Adrenal gland (tissue), 12 donors: ENCODE results near the gene ARAF. TPM values are rescaled to one million over a fixed set of nuclear protein-coding genes. Genes with fewer than 3 reads are reported as not detected.

Experiments
- DNase-seq, 7 donors: peaks; one replicate each; pipeline ENCODE4 v3.0.0-alpha.2; 2019 to 2020
- H3K27ac ChIP-seq, 5 donors: fragments of 200-600 bp; sonication (generic) in 4 of 5; 1 replicate in 3 of 5; 2 replicates in 2 of 5; pipeline versions ENCODE4 v1.5.1 to v1.8.0; 2016 to 2020; ENCODE audit warnings: mild to moderate bottlenecking in 1 of 5
- H3K27me3 ChIP-seq: fragments of 200-600 bp; 2 replicates; pipeline ENCODE4 v1.8.0; 2021
- H3K36me3 ChIP-seq, 2 donors: fragments of 200-600 bp; replicated peaks in 1 of 2; 1 replicate in 1 of 2; 2 replicates in 1 of 2; pipeline versions ENCODE4 v1.5.1 to v1.8.0; 2018 to 2022
- H3K4me1 ChIP-seq, 2 donors: fragments of 200-600 bp; replicated peaks in 1 of 2; 1 replicate in 1 of 2; 2 replicates in 1 of 2; pipeline versions ENCODE4 v1.5.1 to v1.8.0; 2018 to 2021
- H3K4me3 ChIP-seq, 4 donors: fragments of 200-600 bp; sonication (generic) in 3 of 4; one replicate each; pipeline ENCODE4 v1.5.1; 2016 to 2018
- H3K9me3 ChIP-seq, 3 donors: fragments of 200-600 bp; sonication (generic) in 1 of 3; replicated peaks in 1 of 3; 1 replicate in 2 of 3; 2 replicates in 1 of 3; pipeline versions ENCODE4 v1.5.1 to v1.8.0; 2016 to 2021
- CTCF ChIP-seq, 6 experiments: fragments of 450-650 bp in 4 of 6; fragments of 200-600 bp in 2 of 6; sonication (generic) in 1 of 6; IDR thresholded peaks; 1 replicate in 5 of 6; 2 replicates in 1 of 6; pipeline versions ENCODE4 v1.5.1 to v1.8.0; 2016 to 2021; ENCODE audit warnings: antibody characterized with exemption in 6 of 6, mild to moderate bottlenecking in 2 of 6, moderate library complexity in 1 of 6
- POLR2A ChIP-seq, 2 donors: fragments of 450-650 bp; IDR thresholded peaks; one replicate each; pipeline ENCODE4 v1.6.1; 2017; ENCODE audit warnings: antibody characterized with exemption in 2 of 2, mild to moderate bottlenecking in 2 of 2, moderate library complexity in 1 of 2
- WGBS, 4 donors: extraction: QIAGEN DNeasy Blood & Tissue Kit in 2 of 4; methylation state at CpG; one replicate each; pipeline versions ENCODE4 v1.1.5 to v1.1.7; 2013 to 2017; 5-methylcytosine and 5-hydroxymethylcytosine counted together
- intact Hi-C, 2 donors: fragments of 100-400 bp; cut with DNase I; formaldehyde crosslinking; loops; one replicate each; pipeline versions ENCODE4 v1.14.1 to v1.15.0; 2022 to 2023
- microRNA-seq, 3 donors: library from miRNA; unstranded; fragments of <30 nt; microRNA quantifications; one replicate each; pipeline ENCODE4, GENCODE V29; 2017 to 2020
- polyA plus RNA-seq, 3 donors: library from polyadenylated mRNA; stranded (reverse); fragments of 200-250 nt in 2 of 3; fragments of 350-450 nt in 1 of 3; fragmentation: Illumina TruSeq in 1 of 3; extraction: RNeasy Lipid Tissue Mini Kit (QIAGEN cat#74804) in 1 of 3; gene quantifications; one replicate each; pipeline ENCODE4 v1.2.3, GENCODE V29; 2013 to 2014
- small RNA-seq, 2 donors: library from RNA; depleted of rRNA; stranded (forward); fragments of <200 nt; gene quantifications; one replicate each; pipeline ENCODE3, GENCODE V24; 2016
- total RNA-seq, 9 donors: library from RNA; depleted of rRNA in 4 of 9; stranded (reverse); fragments of >200 nt in 4 of 9; fragments of 120-200 nt in 1 of 9; fragmentation: NEBNext Ultra II Directional in 1 of 9; extraction: Animal tissue kit (Norgen Biotek cat#: 25700) in 1 of 9; gene quantifications; one replicate each; pipeline versions ENCODE4 v1.1.0 to v1.2.4, GENCODE V29; 2013 to 2023
- donor health status: healthy with polysubstance abuse.
- donor health status: Bipolar disorder and iron deficiency.
- donor health status: DM: yes; HTN: yes; CAD: no.
- donor health status: DM: no; HTN: no; CAD: no.
- donor health status: DM: no; HTN: no; CAD: no.
- donor health status: DM: yes; HTN: yes; CAD: no.

The ARAF gene
- total and polyA plus RNA-seq, 12 donors = 31.2 to 113 (median 64.2) TPM

DNA sequence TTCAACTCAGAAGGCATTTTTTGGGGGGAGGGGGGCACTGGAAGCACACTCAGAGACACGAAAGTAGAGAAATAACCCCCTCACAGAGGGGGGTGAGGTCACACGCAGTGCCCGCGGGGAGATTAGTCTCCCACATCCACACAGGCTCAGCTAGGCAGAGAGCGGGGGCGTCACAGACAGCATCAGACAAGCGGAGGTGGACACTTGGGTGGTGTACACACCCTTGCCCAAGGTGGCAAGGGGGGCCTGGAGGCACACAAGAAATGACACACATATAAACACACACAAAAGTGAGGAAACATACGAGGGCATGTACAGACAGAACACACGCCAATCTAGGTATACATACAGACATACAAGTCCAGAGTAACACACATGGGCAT is 59.3 kb downstream of the ARAF start:
- no peak for DNase-seq
- Histone ChIP-seq H3K36me3 (no peaks in the 10 kb centered on the region), H3K9me3 (no peaks in the 10 kb centered on the region), H3K27ac (no peak overlapping the region), H3K4me1 (no peaks in the 10 kb centered on the region), H3K27me3 (peaks cover 12% of the 10 kb centered on the region), H3K4me3 (no peak overlapping the region)
- intact Hi-C loops = no loop called here
- TF ChIP-seq POLR2A (IDR thresholded peaks at IDR 0.05) = no peak
- no peak for TF ChIP-seq CTCF (IDR thresholded peaks at IDR 0.05)
- 54 to 94% (median 64%) methylated on average over 5 to 9 of the region's 9 CpGs for WGBS, 4 donors

Small RNA genes lying within 50 kb of the gene (microRNA-seq; reads per million reads assigned to microRNA genes)
- 0 to 0.57 (median 0.45) reads per million in 3 donors for gene MIR4769

Small RNA genes lying within 50 kb of the gene (small RNA-seq; reads per million reads assigned to genes)
- 0 reads per million in 2 donors for gene MIR4769

Other genes starting within 250 kb of the ARAF start
- gene ZNF157, start 190.6 kb upstream of the ARAF start, total RNA-seq = under 1 TPM in 5 of 9 donors, not detected in 4; 0.14 to 0.28 (median 0.26) TPM
- under 1 TPM; 0.10 to 0.20 (median 0.16) TPM for gene ZNF157, start 190.6 kb upstream of the ARAF start, polyA plus RNA-seq
- 1 to 10 TPM; 2.8 to 8.9 (median 7.8) TPM for gene ZNF41, start 78.0 kb upstream of the ARAF start, total RNA-seq
- 10 to 100 TPM in 1 of 3 donors, 1 to 10 TPM in 2; 2.8 to 10.5 (median 4.2) TPM for gene ZNF41, start 78.0 kb upstream of the ARAF start, polyA plus RNA-seq
- gene TIMP1, start 21.2 kb downstream of the ARAF start, total RNA-seq = 1,000 to 10,000 TPM in 2 of 9 donors, 100 to 1,000 TPM in 7; 176 to 1,511 (median 643) TPM
- gene TIMP1, start 21.2 kb downstream of the ARAF start, polyA plus RNA-seq = 1,000 to 10,000 TPM in 2 of 3 donors, 100 to 1,000 TPM in 1; 415 to 3,693 (median 3,244) TPM
- 1 to 10 TPM in 6 of 9 donors, under 1 TPM in 2, not detected in 1; 0.12 to 8.2 (median 3.1) TPM for gene SYN1, start 58.7 kb downstream of the ARAF start, total RNA-seq
- gene SYN1, start 58.7 kb downstream of the ARAF start, polyA plus RNA-seq = 10 to 100 TPM in 1 of 3 donors, 1 to 10 TPM in 2; 3.8 to 16.5 (median 6.2) TPM
- gene CFP, start 68.7 kb downstream of the ARAF start, total RNA-seq = 10 to 100 TPM in 3 of 9 donors, 1 to 10 TPM in 5, under 1 TPM in 1; 0.91 to 14.5 (median 8.2) TPM
- 10 to 100 TPM in 2 of 3 donors, 1 to 10 TPM in 1; 1.2 to 12.0 (median 10.5) TPM for gene CFP, start 68.7 kb downstream of the ARAF start, polyA plus RNA-seq
- 10 to 100 TPM; 24.9 to 78.8 (median 57.2) TPM for gene ELK1, start 89.4 kb downstream of the ARAF start, total RNA-seq
- 10 to 100 TPM; 21.6 to 38.4 (median 21.8) TPM for gene ELK1, start 89.4 kb downstream of the ARAF start, polyA plus RNA-seq
- 100 to 1,000 TPM; 120 to 176 (median 150) TPM for gene UXT, start 98.0 kb downstream of the ARAF start, total RNA-seq
- 100 to 1,000 TPM; 135 to 163 (median 152) TPM for gene UXT, start 98.0 kb downstream of the ARAF start, polyA plus RNA-seq